SKM-1 treated with dmso at 0.1 percent for 144 hours (cell line): ENCODE results near the gene DNAJB13.

Source experiments
- DNase-seq: peaks from one replicate; lab custom pipeline; 2025; ENCODE audit not compliant: unreplicated experiment; lab: John Stamatoyannopoulos, UW

Gene DNAJB13

DNA sequence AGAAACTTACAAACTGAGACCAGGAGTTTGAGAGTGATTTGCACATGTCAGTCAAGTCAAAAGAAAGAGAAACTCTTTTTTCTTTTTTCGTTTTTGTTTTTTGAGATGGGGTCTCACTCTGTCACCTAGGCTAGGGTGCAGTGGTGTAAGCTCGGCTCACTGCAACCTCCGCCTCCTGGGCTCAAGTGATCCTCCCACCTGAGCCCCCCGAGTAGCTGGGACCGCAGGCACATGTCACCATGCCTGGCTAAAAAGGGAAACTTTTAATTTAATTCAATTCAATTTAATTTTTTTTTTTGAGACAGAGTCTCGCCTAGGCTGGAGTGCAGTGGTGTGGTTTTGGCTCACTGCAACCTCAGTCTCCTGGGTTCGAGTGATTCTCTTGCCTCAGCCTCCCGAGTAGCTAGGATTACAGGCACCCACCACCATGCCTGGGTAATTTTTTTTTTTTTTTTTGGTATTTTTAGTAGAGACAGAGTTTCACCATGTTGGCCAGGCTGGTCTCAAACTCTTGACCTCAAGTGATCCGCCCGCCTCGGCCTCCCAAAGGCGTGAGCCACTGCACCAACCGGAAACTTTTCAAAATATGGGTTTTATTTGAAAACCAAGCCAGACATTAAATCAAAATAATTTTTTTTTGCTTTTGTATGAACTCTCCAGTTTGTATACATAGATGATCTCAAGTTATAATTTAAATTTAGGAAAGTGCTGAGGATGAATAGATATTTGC, 48.2 kb downstream of the DNAJB13 start:
- DNase-seq = no peak

DNA sequence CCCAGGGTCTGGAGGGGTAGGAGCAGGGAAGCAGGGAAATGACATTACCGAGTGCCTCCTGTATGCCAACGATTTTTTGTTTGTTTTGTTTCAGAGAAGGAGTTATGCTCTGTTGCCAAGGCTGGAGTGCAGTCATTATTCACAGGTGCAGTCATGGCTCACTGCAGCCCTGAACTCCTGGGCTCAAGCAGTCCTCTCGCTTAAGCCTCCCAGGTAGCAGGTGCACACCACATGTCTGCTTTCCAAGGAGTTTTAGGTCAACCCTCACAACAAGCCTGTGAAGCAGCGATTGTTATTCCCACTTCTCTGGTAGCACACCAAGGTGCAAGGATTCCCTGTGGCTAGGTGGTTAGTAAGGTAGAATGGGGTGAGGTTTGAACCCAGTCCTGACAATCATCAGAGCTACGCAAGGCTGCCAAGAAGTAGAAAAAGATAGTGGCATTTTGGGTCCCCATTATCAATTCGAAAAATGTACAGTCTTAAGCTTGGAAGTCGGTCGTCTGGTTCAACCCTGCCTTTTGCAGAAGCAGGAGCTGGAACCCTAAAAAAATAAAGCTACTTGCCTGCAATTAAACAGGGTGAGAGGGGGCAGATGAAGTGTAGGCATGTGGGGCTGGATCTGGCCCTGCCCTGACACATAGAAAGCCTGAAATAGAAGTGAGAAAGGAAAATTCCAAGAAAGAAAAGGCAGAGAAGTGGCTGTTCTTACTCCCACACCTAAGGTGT, 48.9 kb downstream of the DNAJB13 start:
- no peak for DNase-seq

- no peak for DNase-seq
Measured at GRCh38 chr11:74000307-74001133, 49.7 kb downstream of the DNAJB13 start.

DNA sequence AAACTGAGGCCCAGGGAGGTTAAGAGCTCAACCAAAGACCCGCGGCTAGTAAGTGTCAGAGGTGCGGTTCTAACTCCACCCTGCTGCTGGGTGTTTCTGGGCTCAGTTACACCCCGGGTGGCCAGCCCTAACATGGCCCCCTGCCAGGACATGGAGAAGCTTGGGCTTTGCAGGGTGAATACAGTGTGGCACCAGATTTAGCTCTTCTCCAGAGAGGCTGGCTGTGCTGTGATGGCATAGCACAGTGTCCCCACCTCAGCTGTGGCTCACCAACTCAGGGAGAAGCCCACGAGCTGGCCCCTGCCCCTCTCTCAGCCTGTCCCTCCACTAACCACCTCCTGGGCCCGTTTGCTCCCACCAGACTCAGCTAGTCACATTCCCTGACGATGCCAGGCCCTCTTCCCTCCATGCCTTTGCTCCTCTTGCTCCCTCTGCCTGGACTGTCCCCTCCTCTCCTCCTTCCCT, 51.0 kb downstream of the DNAJB13 start:
- DNase-seq = no peak

DNA sequence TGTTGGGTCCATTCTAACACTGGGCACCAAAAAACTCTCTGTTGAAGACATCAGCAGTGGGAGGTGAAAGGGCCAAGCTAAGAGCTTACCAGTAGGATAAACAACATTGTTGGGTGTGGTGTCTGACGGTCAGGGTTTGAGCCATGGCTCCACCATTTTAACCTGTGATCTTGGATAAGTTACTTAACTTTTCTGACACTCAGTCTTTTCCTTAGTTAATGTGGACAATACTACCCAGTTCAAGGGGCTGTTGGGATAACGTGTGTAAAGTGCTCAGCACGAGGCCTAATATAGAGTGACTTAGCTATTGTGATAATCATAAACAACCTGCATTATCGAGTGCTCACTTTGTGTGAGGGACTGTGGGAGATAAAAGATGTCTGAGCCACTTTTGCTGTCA, 52.0 kb downstream of the DNAJB13 start:
- DNase-seq = no peak

DNA sequence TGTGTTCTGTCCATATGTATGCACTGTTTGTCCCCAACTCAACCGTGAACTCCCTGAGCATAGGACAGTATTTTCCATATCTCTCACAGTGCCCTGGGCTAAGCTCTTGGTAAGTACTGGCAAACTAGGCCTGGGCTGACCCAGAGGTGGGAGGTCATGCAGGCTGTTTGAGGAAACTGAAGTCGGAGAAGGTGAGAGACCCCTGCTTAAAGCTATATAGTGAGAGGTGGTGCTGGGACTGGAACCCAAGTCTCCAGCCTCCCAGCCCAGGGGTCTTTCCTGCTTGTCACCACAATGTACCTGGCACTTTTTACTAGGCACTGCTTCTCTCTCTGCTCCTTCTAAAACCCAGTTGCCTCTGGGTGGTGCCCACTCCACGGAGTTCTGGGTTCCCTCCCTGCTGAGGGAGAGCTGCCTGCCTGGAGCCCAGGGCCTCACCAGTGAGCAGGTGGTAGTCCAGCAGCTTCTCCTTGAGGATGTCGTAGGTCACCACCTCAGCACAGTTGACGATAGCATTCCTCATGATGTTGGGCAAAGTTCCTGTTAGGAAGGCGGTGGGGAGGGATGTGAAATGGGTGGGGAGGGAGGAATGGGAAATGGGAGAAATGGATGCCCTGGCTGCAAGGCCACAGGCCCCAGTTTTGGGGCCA, 53.3 kb downstream of the DNAJB13 start:
- no peak for DNase-seq

DNA sequence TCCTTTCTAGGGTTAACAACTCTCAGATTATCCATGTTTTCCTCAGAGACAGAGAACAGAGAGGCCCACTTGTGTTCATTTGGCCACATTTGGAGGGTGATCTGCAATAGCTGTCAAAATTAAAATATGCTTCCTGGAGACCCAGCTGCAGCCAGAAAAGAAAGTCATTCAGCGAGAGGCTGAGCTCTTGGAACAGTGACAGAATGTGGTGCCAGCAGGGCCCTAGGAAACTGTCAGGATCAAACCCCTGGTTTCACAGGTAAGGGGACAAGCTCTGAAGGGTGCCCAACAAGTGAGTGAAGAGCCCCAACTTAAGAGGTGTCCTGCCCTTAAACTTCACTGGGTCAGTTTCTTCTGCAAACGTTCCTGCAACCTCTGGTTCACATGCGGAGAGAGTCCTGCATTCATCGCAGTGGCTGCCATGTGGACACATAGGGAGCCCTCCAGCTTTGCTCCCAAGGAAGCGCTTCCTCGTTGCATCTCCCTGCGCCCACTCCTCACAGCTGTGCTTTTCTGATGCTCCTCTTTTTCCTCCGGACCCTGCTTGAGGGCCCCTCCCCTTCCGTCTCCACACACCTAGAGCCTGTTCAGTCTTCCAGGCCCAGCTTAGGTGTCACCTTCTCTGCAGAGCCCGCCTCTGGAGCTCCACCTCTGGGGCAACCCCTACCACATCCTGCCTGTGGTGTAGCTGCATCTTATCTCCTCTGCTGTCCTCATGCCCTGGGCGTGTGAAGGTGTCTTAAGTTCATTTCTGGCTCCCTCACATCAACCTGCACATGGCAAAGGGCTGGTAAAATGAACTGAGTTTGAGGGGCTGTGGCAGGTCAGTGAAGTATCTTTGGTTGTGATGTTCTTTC, 54.2 kb downstream of the DNAJB13 start:
- peak; percentile 23 for DNase-seq

GRCh38 chr11:74005721-74006517, 55.1 kb downstream of the DNAJB13 start:
- no peak for DNase-seq

DNA sequence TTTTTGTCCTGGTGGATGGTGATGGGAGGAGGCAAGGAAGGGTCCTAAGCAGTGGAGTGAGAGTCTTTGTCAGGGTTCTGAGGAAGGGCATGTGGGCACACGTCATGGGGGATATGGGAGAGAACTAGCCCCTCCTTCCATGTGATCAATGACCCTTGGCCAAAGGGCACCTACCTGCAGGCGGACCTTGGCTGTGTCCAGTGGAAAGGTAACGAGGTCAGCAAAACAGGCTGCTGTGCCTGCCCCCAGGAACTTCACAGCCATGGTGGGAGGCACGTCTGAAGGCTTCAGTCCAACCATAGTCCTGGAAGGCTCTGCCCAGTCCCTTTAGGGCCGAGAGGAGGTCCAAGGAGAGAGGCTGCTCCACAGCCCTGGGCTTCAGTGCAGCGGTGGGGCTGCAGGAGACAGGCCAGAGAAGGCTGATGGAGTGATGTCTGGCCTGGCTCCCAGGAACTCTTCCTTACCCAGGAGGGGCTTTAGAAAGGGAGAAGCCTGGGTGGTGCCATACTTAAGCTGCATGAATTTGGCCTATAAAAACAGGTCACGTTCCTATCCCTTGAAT, 56.0 kb downstream of the DNAJB13 start:
- no peak for DNase-seq

GRCh38 chr11:74007691-74008372, 57.0 kb downstream of the DNAJB13 start:
- no peak for DNase-seq

GRCh38 chr11:74008373-74009229, 57.8 kb downstream of the DNAJB13 start, which contains the start of gene UCP3:
Gene UCP3 (minus strand): TSS chr11:74009085. CDS start chr11:74007042, 2,043 bp downstream.
- DNase-seq = no peak

DNA sequence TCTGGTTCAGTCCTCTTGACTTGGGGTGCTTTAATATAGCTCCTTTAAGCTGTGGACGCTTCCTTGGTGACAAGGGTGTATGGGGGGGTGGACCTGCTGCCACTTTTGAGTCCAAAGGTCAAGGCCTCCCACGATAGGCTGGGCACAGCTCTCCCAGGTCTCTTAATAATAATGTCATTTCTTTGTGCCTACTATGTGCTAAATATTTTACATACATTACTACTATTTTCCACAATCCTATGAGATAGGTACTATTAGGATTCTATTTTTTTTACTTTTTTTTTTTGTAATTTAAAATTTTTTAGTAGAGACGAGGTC, 58.4 kb downstream of the DNAJB13 start:
- DNase-seq = no peak

- no peak for DNase-seq
Measured at GRCh38 chr11:74009675-74010305, 59.0 kb downstream of the DNAJB13 start.

DNA sequence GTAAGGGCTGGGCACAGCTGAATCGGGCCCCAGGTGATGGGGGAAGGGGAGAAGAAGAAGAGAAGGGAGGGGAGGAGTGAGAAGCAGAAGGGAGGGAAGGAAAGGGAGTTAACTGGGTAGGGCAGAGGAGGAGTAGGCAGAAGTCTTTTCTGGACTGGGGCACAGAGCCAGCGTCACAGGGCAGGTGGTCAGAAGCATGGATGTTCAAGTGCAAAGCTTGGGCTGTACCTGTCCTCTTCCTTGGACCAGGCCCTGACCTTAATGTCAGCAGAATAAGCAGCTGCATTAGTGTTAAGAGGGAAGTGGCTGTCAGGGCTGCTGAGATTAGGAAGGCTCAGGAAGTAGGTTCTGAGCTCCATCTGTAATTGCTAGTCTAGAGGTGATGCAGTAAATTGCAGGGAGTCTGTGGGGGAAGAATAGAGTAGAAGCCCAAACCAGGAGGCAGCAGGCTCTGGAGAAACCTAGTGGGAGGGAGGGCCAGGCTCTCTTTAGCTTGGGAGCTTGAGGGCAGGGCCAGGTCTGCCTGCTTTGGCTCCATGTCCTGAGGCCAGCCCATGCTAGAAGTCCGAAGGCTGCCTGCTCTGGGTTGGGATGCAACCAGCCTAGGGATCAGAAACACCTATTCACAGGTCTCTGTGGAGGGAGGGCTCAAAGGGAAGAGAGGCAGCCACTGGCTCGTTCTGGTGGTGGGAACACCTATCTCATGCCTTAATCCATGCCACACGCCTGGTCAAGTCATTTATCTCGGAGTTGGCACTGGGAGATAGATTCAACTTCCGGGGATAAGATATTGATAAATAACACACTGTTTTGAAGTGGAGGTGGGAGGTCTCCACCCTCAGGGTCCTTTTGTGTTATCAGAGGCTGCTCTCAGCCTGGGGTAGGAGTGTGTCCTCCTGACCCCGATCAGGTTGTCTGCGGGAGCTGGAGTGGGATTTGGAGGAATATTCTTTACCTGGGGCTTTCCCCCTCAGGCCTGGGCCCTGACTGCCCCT, 59.8 kb downstream of the DNAJB13 start:
- no peak for DNase-seq

- DNase-seq = no peak
Measured at GRCh38 chr11:74011360-74012073, 60.7 kb downstream of the DNAJB13 start.
